ENCODE results near the gene CYP4F8. TPM values are rescaled to one million over a fixed set of nuclear protein-coding genes. Genes with fewer than 3 reads are reported as not detected.
A peak's percentile ranks its signal among the peaks of the same experiment; 100 is the strongest.

Gene CYP4F8
- total and polyA plus RNA-seq, 9 of the 15 experiments (the other 6 are each of a cell fraction or from before 2014, with no cell fraction given): not detected

- TF ChIP-seq CHD7 (IDR thresholded peaks at IDR 0.05; ENCODE audit: low read depth, low read length) (no peak), PHF8 (IDR thresholded peaks at IDR 0.05; ENCODE audit: borderline replicate concordance, low read length) (no peak), ZNF263 (CRISPR knock-in tag; IDR thresholded peaks at IDR 0.05; ENCODE audit: borderline replicate concordance) (no peak), MYNN (IDR thresholded peaks at IDR 0.05) (no peak), MYNN (CRISPR knock-in tag; IDR thresholded peaks at IDR 0.05) (no peak), HMGN3 (IDR thresholded peaks at IDR 0.05; ENCODE audit: borderline replicate concordance, extremely low read depth, insufficient read length, low read depth, low read length) (no peak), ZNF76 (CRISPR knock-in tag; IDR thresholded peaks at IDR 0.05; ENCODE audit: borderline replicate concordance) (no peak), ZNF717 (CRISPR knock-in tag; IDR thresholded peaks at IDR 0.05) (no peak), POLR2A (conservative IDR thresholded peaks at IDR 0.05) (no peak), MYBL2 (IDR thresholded peaks at IDR 0.05; ENCODE audit: low read depth) (no peak), MYBL2 (CRISPR knock-in tag; IDR thresholded peaks at IDR 0.05; ENCODE audit: borderline replicate concordance) (no peak), RB1 (IDR thresholded peaks at IDR 0.05; ENCODE audit: low read depth) (peak; percentile 43; the same call in 1 of the 2 replicates), ZNF165 (CRISPR knock-in tag; IDR thresholded peaks at IDR 0.05; ENCODE audit: borderline replicate concordance) (no peak), TFAP4 (CRISPR knock-in tag; IDR thresholded peaks at IDR 0.05; ENCODE audit: borderline replicate concordance) (0 out of 2 replicates have a peak, but pooled peaks have one; percentile 36), ZNF589 (CRISPR knock-in tag; IDR thresholded peaks at IDR 0.05; ENCODE audit: low read depth) (no peak), GTF2A2 (tag; IDR thresholded peaks at IDR 0.05) (no peak), NR4A1 (CRISPR knock-in tag; IDR thresholded peaks at IDR 0.05) (no peak), NR4A1 (tag; IDR thresholded peaks at IDR 0.05) (no peak)
Observed at GRCh38 chr19:15584541-15585115, 30.4 kb upstream of the CYP4F8 start (continued).
